AG10803 (cell line): ENCODE results near the gene PLEKHJ1.

Experiments
- DNase-seq: peaks from one replicate; pipeline ENCODE4 v3.0.0; 2010; ENCODE audit warnings: low read depth
- H3K4me3 ChIP-seq: 2 replicates; pipeline ENCODE4 v1.5.1; 2011; ENCODE audit warnings: mild to moderate bottlenecking, low read length, control low read depth
- CTCF ChIP-seq: conservative IDR thresholded peaks from 2 replicates; pipeline ENCODE4 v1.5.1; 2011; ENCODE audit warnings: mild to moderate bottlenecking, low read length, control low read depth, inconsistent platforms

PLEKHJ1 gene

GRCh38 chr19:2223959-2224358 lies 12.2 kb downstream of the PLEKHJ1 start:
- no peak for DNase-seq
- H3K4me3 ChIP-seq, result no peak overlapping the region
- TF ChIP-seq CTCF, result no peak

GRCh38 chr19:2223391-2223790 lies 12.7 kb downstream of the PLEKHJ1 start:
- TF ChIP-seq CTCF, result no peak
- H3K4me3 ChIP-seq, result no peak overlapping the region
- DNase-seq, result no peak

GRCh38 chr19:2221918-2222317 lies 14.2 kb downstream of the PLEKHJ1 start:
- H3K4me3 ChIP-seq, result no peak overlapping the region
- no peak for DNase-seq
- no peak for TF ChIP-seq CTCF

GRCh38 chr19:2221250-2221831 lies 14.8 kb downstream of the PLEKHJ1 start:
- H3K4me3 ChIP-seq, result no peak overlapping the region
- no peak for TF ChIP-seq CTCF
- DNase-seq, result no peak

GRCh38 chr19:2219726-2220125 lies 16.4 kb downstream of the PLEKHJ1 start:
- TF ChIP-seq CTCF, result no peak
- DNase-seq, result no peak
- no peak overlapping the region for H3K4me3 ChIP-seq

- H3K4me3 ChIP-seq, result no peak overlapping the region
- DNase-seq, result no peak
- TF ChIP-seq CTCF, result no peak
Observed at GRCh38 chr19:2217591-2217990, 18.5 kb downstream of the PLEKHJ1 start.

- no peak for TF ChIP-seq CTCF
- no peak for DNase-seq
Observed at GRCh38 chr19:2216361-2217225, 19.5 kb downstream of the PLEKHJ1 start.

More at GRCh38 chr19:2216361-2217225, 19.5 kb downstream of the PLEKHJ1 start:
- H3K4me3 ChIP-seq, result no peak overlapping the region
